Measurements from ENCODE around the gene RABIF. TPM values are rescaled to one million over a fixed set of nuclear protein-coding genes. Genes with fewer than 3 reads are reported as not detected.

The RABIF gene
- total RNA-seq, 2 donors from 2014 or later: 7.8 to 8.2 TPM

DNA sequence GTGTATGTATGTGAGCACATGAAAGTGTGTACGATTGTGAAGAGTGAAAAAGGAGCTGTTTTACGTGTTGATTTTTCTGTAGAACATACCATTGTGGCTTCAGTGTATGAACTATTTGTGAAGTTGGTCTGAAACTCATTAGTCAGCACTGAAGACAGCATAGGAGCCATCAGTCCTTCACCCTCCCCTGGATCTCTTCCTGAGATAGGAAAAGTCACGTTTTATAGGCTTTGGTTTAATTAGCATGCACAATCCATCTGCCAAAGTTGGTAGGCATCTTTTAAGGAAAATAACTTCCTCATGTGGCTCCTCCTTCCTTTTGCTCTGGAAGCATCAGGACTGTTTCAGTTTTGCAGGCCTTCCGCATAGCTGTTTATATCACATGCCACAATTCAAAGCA is 1.4 kb upstream of the RABIF start:
- H3K9me3 Mint-ChIP-seq: no peaks in the 10 kb centered on the region
- no peaks in the 10 kb centered on the region for H3K27me3 Mint-ChIP-seq (ENCODE audit: insufficient read depth)
- Histone ChIP-seq H3K36me3 (ENCODE audit: control insufficient read depth, insufficient read depth, low read length) (peaks cover 45% of the 10 kb centered on the region), H3K27ac (ENCODE audit: low read depth, low read length) (no peak overlapping the region), H3K4me1 (ENCODE audit: control insufficient read depth, insufficient read depth, low read length) (no peaks in the 10 kb centered on the region), H3K9me3 (ENCODE audit: control insufficient read depth, low read length) (no peaks in the 10 kb centered on the region), H3K9ac (ENCODE audit: extremely low read depth, low read length, poor library complexity, severe bottlenecking) (no peak overlapping the region), H3K27me3 (ENCODE audit: control insufficient read depth, insufficient read depth, low read length, poor library complexity, severe bottlenecking) (no peaks in the 10 kb centered on the region), H3K4me3 (ENCODE audit: low read length) (no peak overlapping the region)
- 88 to 90% methylated on average over 2 to 4 of the region's 4 CpGs for WGBS, 2 experiments (ENCODE audit: insufficient coverage in 1 of 2, insufficient read length in 1 of 2)
- H3K36me3 Mint-ChIP-seq (ENCODE audit: low read depth): peaks cover 31% of the 10 kb centered on the region
- H3K27ac Mint-ChIP-seq: no peak overlapping the region
- H3K4me1 Mint-ChIP-seq: peaks cover 13% of the 10 kb centered on the region
- DNase-seq: no peak
- no peak overlapping the region for H3K4me3 Mint-ChIP-seq
- TF ChIP-seq, protein P1, sequence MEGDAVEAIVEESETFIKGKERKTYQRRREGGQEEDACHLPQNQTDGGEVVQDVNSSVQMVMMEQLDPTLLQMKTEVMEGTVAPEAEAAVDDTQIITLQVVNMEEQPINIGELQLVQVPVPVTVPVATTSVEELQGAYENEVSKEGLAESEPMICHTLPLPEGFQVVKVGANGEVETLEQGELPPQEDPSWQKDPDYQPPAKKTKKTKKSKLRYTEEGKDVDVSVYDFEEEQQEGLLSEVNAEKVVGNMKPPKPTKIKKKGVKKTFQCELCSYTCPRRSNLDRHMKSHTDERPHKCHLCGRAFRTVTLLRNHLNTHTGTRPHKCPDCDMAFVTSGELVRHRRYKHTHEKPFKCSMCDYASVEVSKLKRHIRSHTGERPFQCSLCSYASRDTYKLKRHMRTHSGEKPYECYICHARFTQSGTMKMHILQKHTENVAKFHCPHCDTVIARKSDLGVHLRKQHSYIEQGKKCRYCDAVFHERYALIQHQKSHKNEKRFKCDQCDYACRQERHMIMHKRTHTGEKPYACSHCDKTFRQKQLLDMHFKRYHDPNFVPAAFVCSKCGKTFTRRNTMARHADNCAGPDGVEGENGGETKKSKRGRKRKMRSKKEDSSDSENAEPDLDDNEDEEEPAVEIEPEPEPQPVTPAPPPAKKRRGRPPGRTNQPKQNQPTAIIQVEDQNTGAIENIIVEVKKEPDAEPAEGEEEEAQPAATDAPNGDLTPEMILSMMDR (conservative IDR thresholded peaks at IDR 0.05): no peak

DNA sequence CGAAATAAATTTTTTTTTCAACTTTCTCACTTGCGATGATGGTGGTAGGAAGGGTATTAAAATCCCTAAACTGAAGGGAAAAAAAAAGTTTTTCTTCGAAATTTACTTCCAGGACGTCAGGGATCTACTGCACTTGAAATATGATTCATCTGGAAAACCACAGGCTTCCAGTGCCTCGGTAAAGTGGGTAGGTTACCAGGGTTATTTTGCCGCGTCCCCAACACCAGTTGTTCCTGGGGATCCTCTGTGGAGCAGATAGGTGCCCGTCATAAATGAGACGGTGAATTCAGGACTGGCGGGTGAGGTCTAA is 773 bp downstream of the RABIF start:
- H3K9me3 Mint-ChIP-seq: no peaks in the 10 kb centered on the region
- peak overlapping the region; percentile 74 for H3K9ac ChIP-seq (ENCODE audit: extremely low read depth, low read length, poor library complexity, severe bottlenecking)
- H3K36me3 Mint-ChIP-seq (ENCODE audit: low read depth): peaks cover 14% of the 10 kb centered on the region
- TF ChIP-seq, protein P1 (conservative IDR thresholded peaks at IDR 0.05): no peak
- peak overlapping the region; percentile 93 for H3K27ac ChIP-seq (ENCODE audit: low read depth, low read length)
- no peaks in the 10 kb centered on the region for H3K27me3 Mint-ChIP-seq (ENCODE audit: insufficient read depth)
- WGBS, 2 experiments (ENCODE audit: insufficient coverage in 1 of 2, insufficient read length in 1 of 2): 0 to 2% methylated on average over 4 to 9 of the region's 10 CpGs
- peaks cover 16% of the 10 kb centered on the region for H3K4me1 Mint-ChIP-seq
- no peak for DNase-seq
- peak overlapping the region; percentile 92 for H3K27ac Mint-ChIP-seq
- H3K27me3 ChIP-seq (ENCODE audit: control insufficient read depth, insufficient read depth, low read length, poor library complexity, severe bottlenecking): no peaks in the 10 kb centered on the region
- H3K4me3 Mint-ChIP-seq: peak overlapping the region; percentile 80
- peaks cover 26% of the 10 kb centered on the region for H3K36me3 ChIP-seq (ENCODE audit: control insufficient read depth, insufficient read depth, low read length)
- no peaks in the 10 kb centered on the region for H3K4me1 ChIP-seq (ENCODE audit: control insufficient read depth, insufficient read depth, low read length)
- no peaks in the 10 kb centered on the region for H3K9me3 ChIP-seq (ENCODE audit: control insufficient read depth, low read length)
- peak overlapping the region; percentile 100 for H3K4me3 ChIP-seq (ENCODE audit: low read length)

DNA sequence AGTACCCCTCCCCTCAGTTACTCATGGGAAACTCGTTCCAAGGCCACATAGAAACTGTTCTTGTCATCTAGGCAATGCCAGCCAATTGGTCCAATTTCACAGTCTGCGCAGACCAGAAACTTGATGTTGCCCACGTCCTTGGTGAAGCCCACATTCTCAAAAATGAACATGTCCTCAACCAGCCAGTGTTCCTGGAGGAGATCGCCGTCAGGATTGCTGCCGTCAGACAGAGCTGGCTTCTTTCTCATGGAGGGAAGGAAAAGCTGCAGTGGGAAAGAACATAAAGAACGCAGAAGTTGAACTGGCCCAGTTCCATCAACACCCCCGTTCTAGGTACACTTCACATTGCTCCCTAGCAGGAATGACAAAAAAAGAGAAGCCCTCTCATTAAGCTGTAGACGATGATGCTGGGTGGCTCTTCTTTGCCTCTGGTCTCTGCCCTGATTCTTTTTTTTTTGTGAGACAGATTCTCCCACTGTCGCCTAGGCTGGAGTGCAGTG is 7.9 kb downstream of the RABIF start:
- H3K9me3 Mint-ChIP-seq: no peaks in the 10 kb centered on the region
- peaks cover 8% of the 10 kb centered on the region for H3K4me1 Mint-ChIP-seq
- H3K4me3 ChIP-seq (ENCODE audit: low read length): no peak overlapping the region
- H3K4me3 Mint-ChIP-seq: no peak overlapping the region
- H3K27ac Mint-ChIP-seq: no peak overlapping the region
- no peak overlapping the region for H3K9ac ChIP-seq (ENCODE audit: extremely low read depth, low read length, poor library complexity, severe bottlenecking)
- no peak overlapping the region for H3K27ac ChIP-seq (ENCODE audit: low read depth, low read length)
- no peaks in the 10 kb centered on the region for H3K27me3 ChIP-seq (ENCODE audit: control insufficient read depth, insufficient read depth, low read length, poor library complexity, severe bottlenecking)
- DNase-seq: no peak
- H3K9me3 ChIP-seq (ENCODE audit: control insufficient read depth, low read length): no peaks in the 10 kb centered on the region
- 95 to 97% methylated on average over 10 of the region's 10 CpGs for WGBS, 2 experiments (ENCODE audit: insufficient coverage in 1 of 2, insufficient read length in 1 of 2)
- no peaks in the 10 kb centered on the region for H3K27me3 Mint-ChIP-seq (ENCODE audit: insufficient read depth)
- H3K36me3 ChIP-seq (ENCODE audit: control insufficient read depth, insufficient read depth, low read length): peaks cover 20% of the 10 kb centered on the region
- TF ChIP-seq, protein P1 (conservative IDR thresholded peaks at IDR 0.05): no peak
- H3K36me3 Mint-ChIP-seq (ENCODE audit: low read depth): peaks cover 13% of the 10 kb centered on the region
- H3K4me1 ChIP-seq (ENCODE audit: control insufficient read depth, insufficient read depth, low read length): peaks cover 8% of the 10 kb centered on the region

Measured in endodermal cell (in vitro differentiated cells).